ENCODE data around the gene INSYN2A. TPM values are rescaled to one million over a fixed set of nuclear protein-coding genes. Genes with fewer than 3 reads are reported as not detected.

The INSYN2A gene
- total and polyA plus RNA-seq, 10 of the 15 experiments (the other 5 are each of a cell fraction or from before 2014, with no cell fraction given), result not detected

- ChIA-PET SMC1A (ENCODE audit: uncharacterized antibody, unreplicated experiment) (no interaction called here), POLR2A (no interaction called here), RAD21 (ENCODE audit: unreplicated experiment) (no interaction called here), CTCF (no interaction called here)
- Histone ChIP-seq H3K4me2 (ENCODE audit: control insufficient read depth, insufficient read depth) (no peak overlapping the region), H3K9ac (ENCODE audit: control insufficient read depth, insufficient read depth, low read length) (no peak overlapping the region), H3K9me3 (replicated peaks; ENCODE audit: control insufficient read depth, insufficient read depth, low read length) (no peaks in the 10 kb centered on the region), H3K27ac (ENCODE audit: control insufficient read depth, insufficient read depth) (no peak overlapping the region), H3K4me1 (ENCODE audit: control insufficient read depth, insufficient read depth, low read length) (no peaks in the 10 kb centered on the region), H2AFZ (ENCODE audit: control insufficient read depth, low read depth, low read length) (no peak overlapping the region), H3K36me3 (ENCODE audit: control insufficient read depth in 2 of 2, insufficient read depth in 2 of 2, low read length in 1 of 2) (no peaks in the 10 kb centered on the region), H4K20me1 (ENCODE audit: control insufficient read depth, insufficient read depth) (no peaks in the 10 kb centered on the region), H3K27me3 (replicated peaks in 1 of 2; ENCODE audit: control insufficient read depth in 2 of 2, insufficient read depth in 2 of 2, low read length in 1 of 2) (no peaks in the 10 kb centered on the region), H3K4me3 (no peak overlapping the region), H3K79me2 (ENCODE audit: control insufficient read depth, insufficient read depth, low read length) (no peaks in the 10 kb centered on the region)
- ATAC-seq (no peak), FAIRE-seq (no peak), DNase-seq (ENCODE audit: low read depth, low spot score) (no peak)
- WGBS (ENCODE audit: insufficient coverage, insufficient replicate concordance, low lambda C conversion rate, missing lambda C conversion rate), result 14% methylated on average over 9 of the region's 9 CpGs
- no TSS peak for BruUV-seq (replicated peaks)
- in situ Hi-C loops (cut with MboI), result no loop called here
- intact Hi-C loops (cut with micrococcal nuclease; ENCODE audit: unreplicated experiment), result no loop called here
- TF ChIP-seq NBN (IDR thresholded peaks at IDR 0.05) (no peak), CREM (IDR thresholded peaks at IDR 0.05; ENCODE audit: low read depth) (no peak), HCFC1 (IDR thresholded peaks at IDR 0.05; ENCODE audit: low read length) (no peak), ZNF207 (IDR thresholded peaks at IDR 0.05; ENCODE audit: borderline replicate concordance) (no peak), FOXM1 (IDR thresholded peaks at IDR 0.05; ENCODE audit: low read depth, low read length) (no peak), SUPT20H (IDR thresholded peaks at IDR 0.05; ENCODE audit: borderline replicate concordance, control insufficient read depth, low read depth, low read length) (no peak), SMAD5 (IDR thresholded peaks at IDR 0.05; ENCODE audit: low read depth) (no peak), CBX5 (IDR thresholded peaks at IDR 0.05; ENCODE audit: low read depth) (no peak), GATAD2B (conservative IDR thresholded peaks at IDR 0.05; ENCODE audit: low read depth) (no peak), E2F4 (IDR thresholded peaks at IDR 0.05; ENCODE audit: low read depth, low read length) (no peak), HDGF (IDR thresholded peaks at IDR 0.05) (no peak), CUX1 (IDR thresholded peaks at IDR 0.05; ENCODE audit: insufficient replicate concordance, low read depth, low read length) (no peak), CEBPZ (IDR thresholded peaks at IDR 0.05; ENCODE audit: low read depth, low read length) (no peak), NRF1 (conservative IDR thresholded peaks at IDR 0.05; ENCODE audit: low read depth, low read length) (no peak), PKNOX1 (IDR thresholded peaks at IDR 0.05) (no peak), NFYA (IDR thresholded peaks at IDR 0.05; ENCODE audit: borderline replicate concordance, low read depth, low read length) (no peak)
These were observed 49.7 kb downstream of the INSYN2A start for GRCh38 chr10:127146661-127147060.

Measured in GM12878 (cell line).